GM18861 (cell line): ENCODE data around the gene BANF2.
"Not testable (repeated sequence)": the region's sequence is repeated elsewhere in the genome, so short reads cannot be mapped to it uniquely, and the experiment has no call there.

ENCODE experiments used
- ATAC-seq: cut with Tn5 transposase; IDR thresholded peaks from one replicate; pipeline ENCODE4 v1.9.1; 2021; ENCODE audit not compliant: unreplicated experiment

Gene BANF2

GRCh38 chr20:17699931-17700351 lies at the start of gene BANF2:
Gene BANF2, plus strand, starts transcription at chr20:17699966. Its CDS starts 25,060 bp downstream, at chr20:17725026.
- no peak for ATAC-seq

DNA sequence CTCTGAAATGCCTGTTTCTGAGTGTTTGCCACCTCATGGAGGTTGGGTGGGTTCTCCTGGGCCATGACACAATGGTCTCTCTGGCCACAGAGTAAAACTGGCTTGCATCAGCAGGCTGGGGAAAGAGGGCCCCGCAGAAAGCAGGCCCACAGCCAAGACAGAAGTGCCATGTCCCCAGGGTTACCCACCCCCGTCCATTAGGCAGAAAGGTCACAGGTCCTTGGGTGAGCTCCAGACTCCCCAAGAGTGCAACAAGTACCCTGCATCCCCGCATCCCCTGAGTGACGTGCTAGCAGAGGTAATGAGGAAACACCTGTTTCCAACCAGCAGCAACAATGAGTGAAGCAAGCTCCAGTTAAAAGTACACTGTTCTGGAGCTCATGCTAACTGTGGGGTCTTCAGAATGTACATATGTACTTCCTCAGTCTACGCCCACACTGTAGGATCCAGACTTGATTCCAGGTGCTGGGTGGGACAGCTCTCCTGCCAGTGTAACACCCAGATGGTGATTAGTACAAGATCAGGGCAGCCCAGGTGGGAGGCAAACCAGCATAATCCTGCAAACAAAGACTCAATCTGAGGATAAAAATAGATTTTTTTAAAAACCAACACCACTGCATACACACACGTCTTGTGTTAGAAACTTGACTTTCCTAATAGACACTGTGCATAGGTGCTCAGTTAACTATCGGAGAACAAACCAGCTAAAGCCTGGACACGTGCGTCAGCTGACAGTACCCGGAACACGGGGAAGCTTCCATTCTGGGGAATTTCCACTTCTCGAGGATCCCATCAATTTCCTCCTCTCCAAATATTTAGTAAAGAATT lies 49.3 kb upstream of the BANF2 start:
- no peak for ATAC-seq

GRCh38 chr20:17651129-17651759 lies 48.5 kb upstream of the BANF2 start:
- ATAC-seq, result no peak

DNA sequence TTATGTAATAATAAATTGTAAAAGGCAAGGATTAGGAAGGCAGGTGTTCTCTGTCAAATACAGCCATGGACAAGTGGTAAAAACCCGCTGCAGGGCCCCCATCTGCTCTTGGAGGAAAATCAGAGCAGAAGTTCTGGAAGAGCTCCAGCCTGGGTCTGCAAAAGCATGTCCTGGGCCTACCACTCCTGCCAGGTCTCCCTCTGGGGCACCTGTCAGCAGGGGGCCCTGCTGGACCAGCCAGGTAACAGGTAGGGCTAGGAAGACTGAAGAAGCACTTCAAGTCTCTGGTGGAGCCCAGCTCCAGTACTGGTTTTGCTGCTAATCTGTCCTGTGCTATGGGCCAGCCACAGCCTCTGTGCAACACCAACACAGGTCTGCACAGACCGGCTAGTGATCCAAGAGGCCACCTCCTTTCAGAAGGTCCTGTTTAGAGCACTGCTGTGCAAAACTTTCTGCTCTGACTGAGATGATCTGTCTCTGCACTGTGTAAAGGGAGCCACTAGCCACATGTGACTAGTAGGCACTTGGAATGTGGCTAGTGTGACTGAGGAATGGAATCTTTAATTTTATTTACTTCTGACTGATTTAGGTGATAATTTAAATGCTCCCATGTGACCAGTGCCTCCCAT lies 47.9 kb upstream of the BANF2 start:
- no peak for ATAC-seq

GRCh38 chr20:17652411-17652810 lies 47.4 kb upstream of the BANF2 start:
- no peak for ATAC-seq

GRCh38 chr20:17653835-17654648 lies 45.7 kb upstream of the BANF2 start:
- ATAC-seq, result no peak

DNA sequence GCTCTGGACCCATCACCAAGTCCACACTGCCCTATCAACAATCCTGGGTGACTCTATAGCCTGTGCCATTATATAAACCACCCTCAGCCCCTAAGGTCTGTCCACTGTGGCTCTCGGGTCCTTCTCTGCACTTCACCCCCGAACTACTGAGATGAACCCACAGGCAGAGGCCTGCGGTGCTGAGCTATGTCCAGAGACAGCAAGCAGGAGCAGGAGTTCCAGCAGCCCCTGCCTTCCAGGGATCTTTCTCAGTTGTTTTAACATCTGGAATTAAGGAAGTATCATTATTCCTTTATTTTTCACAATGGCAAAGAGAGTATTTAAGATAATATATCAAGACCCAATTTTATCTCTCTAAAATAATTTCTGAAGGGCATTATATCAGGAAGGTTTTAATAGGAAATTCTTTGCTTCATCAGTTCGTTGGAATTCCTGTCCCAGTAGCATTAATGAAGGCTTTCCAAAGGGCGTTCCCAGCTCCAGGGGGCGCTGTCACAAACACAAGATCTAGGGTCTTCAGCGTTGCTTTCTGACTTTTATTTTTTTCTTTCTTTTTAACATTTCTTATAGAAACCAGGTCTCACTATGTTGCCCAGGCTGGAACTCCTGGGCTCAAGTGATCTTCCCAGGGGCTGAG lies 45.0 kb upstream of the BANF2 start:
- ATAC-seq, result no peak

DNA sequence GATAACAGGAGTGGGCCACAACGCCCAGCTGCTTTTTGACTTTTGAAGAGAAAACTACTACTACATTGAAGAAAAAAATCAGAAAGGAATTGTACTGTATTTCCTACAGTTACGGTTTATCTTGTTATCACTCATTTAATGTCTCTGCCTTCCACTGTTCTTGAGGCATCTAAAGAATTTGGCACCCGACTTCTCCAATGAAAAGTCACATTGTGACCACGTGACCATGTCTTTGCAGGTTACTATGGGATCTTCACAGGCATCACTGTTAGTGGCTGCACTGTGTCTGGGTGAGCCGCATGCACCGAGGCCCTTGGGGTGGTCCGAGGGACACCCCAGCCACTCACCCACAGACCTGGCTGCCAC lies 44.5 kb upstream of the BANF2 start:
- no peak for ATAC-seq

- no peak for ATAC-seq
These were observed 43.8 kb upstream of the BANF2 start for GRCh38 chr20:17655865-17656479.

DNA sequence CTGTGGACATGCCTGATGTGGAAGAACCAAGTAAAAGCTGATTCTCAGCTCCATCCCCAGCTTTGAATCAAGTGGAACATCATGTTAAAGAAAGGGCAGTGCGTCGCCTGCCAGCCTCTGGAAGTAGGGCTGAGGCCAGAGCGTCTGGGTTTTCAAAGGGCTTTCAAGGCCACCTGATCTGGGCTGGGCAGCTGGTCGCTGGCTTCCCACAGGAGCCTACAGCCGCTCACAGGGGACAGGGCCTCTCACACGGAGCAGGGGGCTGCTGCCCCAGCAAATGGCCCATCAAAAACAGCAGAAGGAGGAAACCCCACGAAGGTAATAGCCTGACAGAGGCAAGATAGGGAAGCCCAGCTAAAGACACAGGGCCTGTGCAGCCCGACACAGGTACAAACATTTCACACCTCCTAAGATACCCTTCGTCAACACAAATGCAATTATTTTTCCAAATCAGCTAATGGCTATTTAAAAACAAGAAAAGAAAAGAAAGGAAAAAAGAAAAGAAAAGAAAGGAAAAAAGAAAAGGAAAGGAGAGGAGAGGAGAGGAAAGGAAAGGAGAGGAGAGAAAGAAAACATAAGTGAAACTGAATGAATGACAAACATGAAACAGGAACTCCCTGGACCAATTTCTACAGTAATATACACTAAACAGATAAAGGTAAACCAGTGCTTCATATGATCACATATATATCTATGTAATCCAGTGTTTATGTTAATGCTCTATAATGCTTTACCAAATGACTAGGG lies 42.5 kb upstream of the BANF2 start:
- ATAC-seq, result no peak

DNA sequence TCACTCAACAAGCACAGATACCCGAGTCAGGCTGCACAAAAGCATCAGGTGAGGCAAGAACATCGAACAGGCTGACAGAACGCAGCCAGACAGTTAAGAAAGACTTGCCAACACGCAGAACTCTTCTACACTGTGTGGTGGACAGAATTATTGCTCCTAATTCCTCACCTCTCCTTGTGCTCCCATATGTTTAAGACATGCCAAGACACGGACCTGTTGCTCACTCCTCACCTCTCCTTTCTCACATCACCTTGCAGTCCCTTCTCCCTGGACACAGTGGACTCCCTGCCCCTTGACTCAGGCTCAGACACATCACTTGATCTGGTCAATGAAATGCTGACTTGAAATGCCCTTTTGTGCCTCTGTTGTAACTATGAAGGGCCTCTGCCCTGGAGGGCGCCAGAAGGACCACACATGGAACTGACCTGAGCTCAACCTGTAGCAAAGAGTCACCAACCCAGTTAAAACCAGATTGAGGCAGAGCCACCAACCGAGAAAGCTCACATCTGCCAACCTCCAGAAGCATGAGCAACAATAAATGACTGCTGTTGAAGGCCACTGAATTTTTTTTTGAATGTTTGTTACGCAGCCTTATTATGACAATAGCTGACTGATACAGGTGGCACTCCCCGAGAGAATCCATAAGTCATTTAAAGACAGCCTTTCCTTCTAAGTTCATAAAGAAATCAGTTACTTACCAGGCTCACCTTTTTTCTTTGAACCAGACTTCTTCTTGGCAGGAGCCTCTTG lies 41.7 kb upstream of the BANF2 start:
- ATAC-seq, result no peak

GRCh38 chr20:17658648-17658993 lies 41.1 kb upstream of the BANF2 start:
- no peak for ATAC-seq

DNA sequence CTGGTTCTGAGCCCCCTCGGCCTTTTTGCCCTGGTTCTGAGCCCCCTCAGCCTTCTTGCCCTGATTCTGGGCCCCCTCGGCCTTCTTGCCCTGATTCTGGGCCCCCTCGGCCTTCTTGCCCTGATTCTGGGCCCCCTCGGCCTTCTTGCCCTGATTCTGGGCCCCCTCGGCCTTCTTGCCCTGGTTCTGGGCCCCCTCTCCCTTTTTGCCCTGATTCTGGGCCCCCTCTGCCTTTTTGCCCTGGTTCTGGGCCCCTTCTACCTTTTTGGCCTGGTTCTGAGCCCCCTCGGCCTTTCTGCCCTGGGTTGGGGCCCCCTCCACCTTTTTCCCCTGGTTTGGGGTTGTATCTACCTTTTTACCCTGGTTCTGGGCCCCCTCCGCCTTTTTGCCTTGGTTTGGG lies 40.4 kb upstream of the BANF2 start:
- ATAC-seq, result not testable (repeated sequence)

GRCh38 chr20:17659801-17660200 lies 40.0 kb upstream of the BANF2 start:
- no peak for ATAC-seq

DNA sequence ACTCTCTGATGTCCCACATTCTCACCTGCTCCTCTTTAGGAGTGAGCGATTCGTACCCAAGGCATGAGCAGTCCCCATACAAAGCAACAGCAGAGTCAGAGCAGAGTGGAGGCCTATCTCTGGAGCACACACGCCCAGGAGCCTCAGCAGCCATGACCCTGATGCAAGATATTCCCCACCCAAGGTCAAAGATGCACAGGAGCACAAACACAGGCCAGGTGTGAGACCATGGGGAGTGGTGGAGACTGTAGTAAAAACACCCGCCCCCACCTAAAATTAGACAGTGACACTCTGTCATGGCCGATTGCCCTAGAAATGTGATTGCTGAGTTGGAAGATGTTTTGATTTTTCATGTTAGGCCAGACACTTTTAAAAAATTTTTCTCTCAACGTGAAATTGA lies 39.1 kb upstream of the BANF2 start:
- ATAC-seq, result no peak

DNA sequence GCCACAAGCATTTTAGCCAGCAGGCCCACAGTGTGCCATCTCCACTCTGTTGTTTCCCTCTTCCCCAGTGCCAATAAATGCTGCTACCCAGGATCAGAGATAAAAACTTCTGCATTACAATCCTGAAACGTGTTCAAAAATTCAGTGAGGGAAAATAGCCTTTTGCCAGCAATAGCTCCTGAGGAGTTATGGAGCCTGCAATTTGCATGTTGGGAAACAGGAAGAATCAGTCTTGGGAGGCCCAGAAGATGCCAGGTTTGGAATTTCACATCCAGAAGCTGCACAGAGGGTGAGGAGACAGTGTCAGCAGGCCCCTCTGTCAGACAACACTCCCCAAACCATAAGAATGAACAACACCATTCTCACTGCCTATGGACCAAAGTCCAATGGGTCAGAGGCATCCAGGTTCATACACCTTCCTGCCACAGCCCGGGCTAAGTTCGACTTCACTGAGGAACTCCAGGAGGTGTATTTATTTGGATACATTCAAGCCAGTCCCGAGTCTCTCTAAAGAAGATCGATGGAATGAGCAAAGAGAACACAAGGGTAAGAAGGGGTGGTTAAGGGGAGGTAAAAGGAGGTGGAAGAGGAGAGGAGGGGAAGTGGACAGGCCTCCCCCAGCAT lies 38.5 kb upstream of the BANF2 start:
- no peak for ATAC-seq

GRCh38 chr20:17662333-17663039 lies 37.3 kb upstream of the BANF2 start:
- ATAC-seq, result no peak

DNA sequence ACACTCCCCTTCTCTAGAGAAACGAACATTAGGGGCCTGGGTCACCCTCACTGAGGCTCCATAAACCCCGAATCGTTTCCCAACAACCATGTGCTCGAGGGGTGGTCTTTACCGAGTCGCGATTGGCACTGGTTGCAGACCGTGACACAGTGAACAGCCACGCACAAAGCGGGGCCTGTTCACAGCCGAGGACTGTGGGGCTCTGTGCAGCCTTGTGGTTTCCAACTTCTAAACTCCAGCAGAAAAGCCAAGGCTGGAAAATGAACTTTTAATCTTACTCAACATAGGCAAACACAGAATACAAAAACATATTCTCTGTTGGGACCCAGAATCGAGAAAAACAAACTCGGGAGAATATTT lies 36.7 kb upstream of the BANF2 start:
- ATAC-seq, result no peak
